Lower lobe of right lung (tissue), 2 donors: ENCODE data around the gene SMPD3. TPM values are rescaled to one million over a fixed set of nuclear protein-coding genes. Genes with fewer than 3 reads are reported as not detected.
A peak's percentile ranks its signal among the peaks of the same experiment; 100 is the strongest.

ENCODE experiments used
- ATAC-seq, 2 donors: fragments of 200-7000 bp; cut with Tn5 transposase; one replicate each; pipeline ENCODE4 v1.9.1; 2020 to 2022; ENCODE audit warnings: mild to moderate bottlenecking in 2 of 2, moderate library complexity in 2 of 2
- DNase-seq: peaks from one replicate; pipeline ENCODE4 v3.0.0-alpha.2; 2020
- H3K27ac ChIP-seq: fragments of 200-600 bp; one replicate; pipeline ENCODE4 v1.8.0; 2022
- H3K27me3 ChIP-seq: fragments of 200-600 bp; one replicate; pipeline ENCODE4 v1.8.0; 2022; ENCODE audit warnings: low read depth
- H3K36me3 ChIP-seq: fragments of 200-600 bp; one replicate; pipeline ENCODE4 v1.8.0; 2022; ENCODE audit warnings: mild to moderate bottlenecking
- H3K4me1 ChIP-seq: fragments of 200-600 bp; one replicate; pipeline ENCODE4 v1.8.0; 2022
- H3K4me3 ChIP-seq: fragments of 200-600 bp; one replicate; pipeline ENCODE4 v1.8.0; 2022; ENCODE audit warnings: mild to moderate bottlenecking
- H3K9me3 ChIP-seq: fragments of 200-600 bp; one replicate; pipeline ENCODE4 v1.8.0; 2022
- intact Hi-C: fragments of 100-400 bp; cut with DNase I; formaldehyde crosslinking; loops from one replicate; pipeline ENCODE4 v1.11.0; 2022
- total RNA-seq: library from RNA; stranded (reverse); fragmentation: NEBNext Ultra II Directional; extraction: Animal tissue kit (Norgen Biotek cat#: 25700); gene quantifications from one replicate; pipeline ENCODE4 v1.2.1, GENCODE V29; 2021
- TF ChIP-seq, protein P1 (sequence below): fragments of 200-600 bp; IDR thresholded peaks from one replicate; pipeline ENCODE4 v1.8.0; 2022; ENCODE audit warnings: antibody characterized with exemption, mild to moderate bottlenecking
- donor health status: DM: no; HTN: yes; CAD: no; lungs with severe emphysema.

Gene SMPD3
- total RNA-seq, 1 donor from 2014 or later = 3.6 TPM

DNA sequence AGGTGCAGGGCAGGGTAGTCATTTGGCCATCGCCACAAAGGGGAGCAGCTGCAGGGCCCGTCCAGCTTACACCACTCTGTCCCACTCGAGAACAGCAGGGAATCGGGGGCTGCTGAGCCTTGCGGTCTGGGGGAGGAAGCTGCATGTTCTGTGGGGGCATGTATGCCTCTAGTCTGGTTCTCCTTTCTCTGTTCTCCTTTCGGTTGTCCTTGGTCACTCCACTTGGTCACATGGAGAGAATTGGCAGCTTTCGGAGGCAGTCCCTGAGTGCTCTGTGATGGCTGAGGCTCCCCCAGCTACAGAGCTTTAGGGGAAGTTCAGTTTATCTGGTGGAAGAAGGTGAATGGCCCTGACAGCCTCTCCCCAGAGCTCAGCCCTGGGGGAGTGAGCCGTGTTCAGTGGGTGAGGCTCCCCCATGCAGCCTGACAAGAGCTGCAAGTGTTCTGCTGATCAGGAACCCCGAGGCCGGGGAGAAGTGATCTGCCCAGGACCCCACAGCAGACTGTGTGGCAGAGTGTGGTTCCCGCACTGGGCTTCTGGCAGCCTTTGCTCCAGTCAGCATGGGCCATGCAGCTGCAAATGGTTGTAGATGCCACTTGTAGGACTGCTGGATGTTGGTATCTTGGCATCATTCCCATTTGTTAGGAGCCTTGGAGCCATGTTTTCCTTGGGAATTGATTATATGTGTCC, 22.3 kb upstream of the SMPD3 start:
- H3K36me3 ChIP-seq = no peaks in the 10 kb centered on the region
- H3K4me1 ChIP-seq = peaks cover 66% of the 10 kb centered on the region
- H3K27ac ChIP-seq = peak overlapping the region; percentile 82
- DNase-seq (peak; percentile 63), ATAC-seq (peak; percentile 82 to 90)
- H3K27me3 ChIP-seq = no peaks in the 10 kb centered on the region
- H3K4me3 ChIP-seq = peak overlapping the region; percentile 34
- no peaks in the 10 kb centered on the region for H3K9me3 ChIP-seq
- intact Hi-C loops = no loop called here
- TF ChIP-seq, protein P1, sequence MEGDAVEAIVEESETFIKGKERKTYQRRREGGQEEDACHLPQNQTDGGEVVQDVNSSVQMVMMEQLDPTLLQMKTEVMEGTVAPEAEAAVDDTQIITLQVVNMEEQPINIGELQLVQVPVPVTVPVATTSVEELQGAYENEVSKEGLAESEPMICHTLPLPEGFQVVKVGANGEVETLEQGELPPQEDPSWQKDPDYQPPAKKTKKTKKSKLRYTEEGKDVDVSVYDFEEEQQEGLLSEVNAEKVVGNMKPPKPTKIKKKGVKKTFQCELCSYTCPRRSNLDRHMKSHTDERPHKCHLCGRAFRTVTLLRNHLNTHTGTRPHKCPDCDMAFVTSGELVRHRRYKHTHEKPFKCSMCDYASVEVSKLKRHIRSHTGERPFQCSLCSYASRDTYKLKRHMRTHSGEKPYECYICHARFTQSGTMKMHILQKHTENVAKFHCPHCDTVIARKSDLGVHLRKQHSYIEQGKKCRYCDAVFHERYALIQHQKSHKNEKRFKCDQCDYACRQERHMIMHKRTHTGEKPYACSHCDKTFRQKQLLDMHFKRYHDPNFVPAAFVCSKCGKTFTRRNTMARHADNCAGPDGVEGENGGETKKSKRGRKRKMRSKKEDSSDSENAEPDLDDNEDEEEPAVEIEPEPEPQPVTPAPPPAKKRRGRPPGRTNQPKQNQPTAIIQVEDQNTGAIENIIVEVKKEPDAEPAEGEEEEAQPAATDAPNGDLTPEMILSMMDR = no peak

DNA sequence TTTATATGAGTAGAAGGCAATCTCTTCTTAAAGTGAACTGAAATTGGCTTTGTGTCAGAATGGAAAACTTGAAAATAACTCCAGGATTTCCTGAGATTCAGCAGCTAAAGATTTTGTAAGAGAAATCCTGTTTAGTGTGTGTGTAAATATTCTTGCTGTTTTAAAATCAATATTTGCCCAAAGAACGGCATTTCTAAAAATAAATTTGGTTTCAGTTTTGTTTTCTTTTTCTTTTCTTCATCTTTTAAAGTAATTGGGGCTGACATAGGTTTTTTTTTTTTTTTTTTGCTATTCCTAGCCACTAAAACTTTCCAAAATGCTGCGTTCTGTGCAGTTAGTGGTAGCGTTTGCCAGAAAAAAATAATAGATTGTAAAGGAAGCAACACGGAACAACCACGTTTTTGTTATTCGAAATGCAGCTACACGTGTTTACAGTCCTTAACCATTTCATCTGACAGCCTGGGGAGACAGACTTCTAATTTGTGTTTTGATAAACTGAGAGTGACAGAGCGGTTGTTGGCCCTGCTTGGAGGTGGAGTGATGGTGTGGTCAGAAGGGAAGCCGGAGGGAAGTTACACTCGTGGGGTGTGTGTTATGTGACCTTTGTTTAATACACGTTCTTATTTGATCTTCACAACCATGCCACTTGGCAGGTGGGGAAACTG, 21.6 kb upstream of the SMPD3 start:
- TF ChIP-seq, protein P1 = no peak
- intact Hi-C loops = no loop called here
- peak; percentile 27 to 39 for ATAC-seq
- peaks cover 66% of the 10 kb centered on the region for H3K4me1 ChIP-seq
- H3K4me3 ChIP-seq = peak overlapping the region; percentile 34
- no peak for DNase-seq
- H3K27ac ChIP-seq = peak overlapping the region; percentile 82
- H3K27me3 ChIP-seq = no peaks in the 10 kb centered on the region
- no peaks in the 10 kb centered on the region for H3K36me3 ChIP-seq
- no peaks in the 10 kb centered on the region for H3K9me3 ChIP-seq

DNA sequence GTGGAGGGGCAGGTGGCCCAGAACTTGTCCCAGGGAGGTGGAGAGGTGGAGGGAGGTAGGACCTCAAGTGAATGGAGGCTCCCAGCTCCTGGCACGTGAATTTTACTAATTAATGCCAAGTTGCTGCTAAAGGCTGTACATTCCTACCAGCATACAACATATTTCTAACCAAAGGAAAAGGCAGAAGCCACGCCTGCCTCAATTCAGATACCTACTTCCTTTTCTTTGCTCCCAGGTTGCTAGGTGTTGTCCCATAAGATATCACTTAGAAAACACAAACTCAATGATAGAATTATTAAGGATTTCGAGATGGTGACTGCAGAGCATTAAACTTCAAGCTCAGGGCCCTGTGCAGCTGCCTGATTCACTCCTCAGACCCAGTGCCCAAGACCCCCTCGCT, 20.5 kb upstream of the SMPD3 start:
- H3K36me3 ChIP-seq = no peaks in the 10 kb centered on the region
- peak overlapping the region; percentile 82 for H3K27ac ChIP-seq
- TF ChIP-seq, protein P1 = no peak
- H3K9me3 ChIP-seq = no peaks in the 10 kb centered on the region
- ATAC-seq (no peak), DNase-seq (no peak)
- intact Hi-C loops = no loop called here
- H3K27me3 ChIP-seq = no peaks in the 10 kb centered on the region
- peaks cover 58% of the 10 kb centered on the region for H3K4me1 ChIP-seq
- H3K4me3 ChIP-seq = no peak overlapping the region

DNA sequence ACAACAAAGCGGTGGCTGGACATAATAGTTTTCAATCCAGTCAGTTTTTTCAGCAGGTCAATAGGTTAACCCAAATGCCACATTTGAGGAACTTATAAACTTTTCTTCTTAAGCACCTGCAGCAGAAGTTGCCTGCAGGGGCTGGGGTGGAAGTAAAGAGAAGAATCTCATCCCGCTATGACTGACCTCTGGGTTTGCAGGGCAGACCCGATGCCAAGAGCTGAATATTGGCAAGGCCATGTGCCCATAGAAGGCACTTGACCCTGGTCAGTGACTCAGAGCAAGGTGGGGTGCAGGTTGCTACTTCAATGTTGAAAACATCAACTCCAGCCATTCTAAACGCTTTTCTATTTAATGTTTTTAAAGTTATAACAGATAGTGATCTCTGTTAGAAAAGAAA, 17.9 kb upstream of the SMPD3 start:
- H3K36me3 ChIP-seq = no peaks in the 10 kb centered on the region
- TF ChIP-seq, protein P1 = no peak
- no peak overlapping the region for H3K27ac ChIP-seq
- H3K9me3 ChIP-seq = peaks cover 5% of the 10 kb centered on the region
- no peaks in the 10 kb centered on the region for H3K27me3 ChIP-seq
- intact Hi-C loops = no loop called here
- ATAC-seq = no peak
- no peak for DNase-seq
- peaks cover 39% of the 10 kb centered on the region for H3K4me1 ChIP-seq
- H3K4me3 ChIP-seq = no peak overlapping the region

DNA sequence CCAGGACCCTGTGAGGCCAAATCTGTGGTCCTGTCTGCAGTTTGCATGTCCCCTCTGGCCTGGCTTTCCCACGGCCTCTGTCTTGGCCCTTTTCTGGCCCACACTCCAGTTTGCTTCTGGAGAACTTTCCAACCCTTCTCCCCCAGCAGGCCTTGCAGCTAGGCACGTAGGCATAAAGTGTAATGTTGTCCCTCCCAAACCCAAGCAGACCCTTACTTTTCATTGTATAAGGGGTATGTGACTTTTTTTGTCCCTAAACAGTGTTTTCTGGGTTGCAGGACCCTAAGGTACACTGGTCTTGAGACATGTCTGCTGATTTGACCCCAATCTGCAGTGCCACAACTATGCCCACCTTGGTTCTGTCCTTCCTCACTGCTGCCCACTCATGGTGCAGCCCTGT, 15.6 kb upstream of the SMPD3 start:
- Histone ChIP-seq H3K9me3 (peaks cover 5% of the 10 kb centered on the region), H3K27me3 (no peaks in the 10 kb centered on the region), H3K27ac (no peak overlapping the region), H3K4me1 (peaks cover 16% of the 10 kb centered on the region), H3K36me3 (no peaks in the 10 kb centered on the region), H3K4me3 (no peak overlapping the region)
- ATAC-seq = no peak
- TF ChIP-seq, protein P1 = no peak
- DNase-seq = no peak
- intact Hi-C loops = no loop called here
